ENCODE data around the gene IQSEC1. TPM values are rescaled to one million over a fixed set of nuclear protein-coding genes. Genes with fewer than 3 reads are reported as not detected.

The IQSEC1 gene
- total RNA-seq, 4 donors from 2014 or later: 24.0 to 43.0 (median 31.8) TPM

DNA sequence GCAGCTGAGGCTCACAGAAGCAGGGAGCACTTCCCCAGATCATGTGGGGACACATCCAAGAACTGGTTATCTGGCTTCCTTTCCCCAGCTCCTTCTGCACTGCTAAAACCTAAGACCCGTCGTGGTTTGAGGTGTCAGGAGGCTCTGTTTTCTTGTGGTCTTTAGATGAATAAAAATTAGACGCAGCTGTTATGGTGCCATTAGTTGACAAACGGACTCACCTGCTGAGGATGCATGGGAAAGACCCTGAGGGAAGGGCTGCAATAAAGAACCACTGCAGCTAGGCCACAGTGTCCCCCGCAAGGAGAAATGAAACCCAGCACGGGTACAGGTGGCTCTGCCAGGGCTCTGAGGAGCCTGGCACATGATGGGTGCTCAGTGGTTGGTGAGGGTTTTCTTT, 99.4 kb downstream of the IQSEC1 start:
- in situ Hi-C loops (cut with MboI; ENCODE audit: low pct_ligation_motif_present in 1 of 4, low pct_unique_long_range_greater_than_20kb in 1 of 4, low sequenced_read_pairs in 3 of 4): no loop called here
- Histone ChIP-seq H3K27me3 (no peaks in the 10 kb centered on the region), H3K36me3 (no peaks in the 10 kb centered on the region), H3K4me1 (no peaks in the 10 kb centered on the region), H3K4me3 (no peak overlapping the region), H3K27ac (no peak overlapping the region), H3K9me3 (no peaks in the 10 kb centered on the region)
- TF ChIP-seq EP300 (IDR thresholded peaks at IDR 0.05; ENCODE audit: low read depth): no peak
- no peak for TF ChIP-seq POLR2AphosphoS5 (IDR thresholded peaks at IDR 0.05)
- TF ChIP-seq POLR2A (IDR thresholded peaks at IDR 0.05): no peak
- TF ChIP-seq, protein P1, sequence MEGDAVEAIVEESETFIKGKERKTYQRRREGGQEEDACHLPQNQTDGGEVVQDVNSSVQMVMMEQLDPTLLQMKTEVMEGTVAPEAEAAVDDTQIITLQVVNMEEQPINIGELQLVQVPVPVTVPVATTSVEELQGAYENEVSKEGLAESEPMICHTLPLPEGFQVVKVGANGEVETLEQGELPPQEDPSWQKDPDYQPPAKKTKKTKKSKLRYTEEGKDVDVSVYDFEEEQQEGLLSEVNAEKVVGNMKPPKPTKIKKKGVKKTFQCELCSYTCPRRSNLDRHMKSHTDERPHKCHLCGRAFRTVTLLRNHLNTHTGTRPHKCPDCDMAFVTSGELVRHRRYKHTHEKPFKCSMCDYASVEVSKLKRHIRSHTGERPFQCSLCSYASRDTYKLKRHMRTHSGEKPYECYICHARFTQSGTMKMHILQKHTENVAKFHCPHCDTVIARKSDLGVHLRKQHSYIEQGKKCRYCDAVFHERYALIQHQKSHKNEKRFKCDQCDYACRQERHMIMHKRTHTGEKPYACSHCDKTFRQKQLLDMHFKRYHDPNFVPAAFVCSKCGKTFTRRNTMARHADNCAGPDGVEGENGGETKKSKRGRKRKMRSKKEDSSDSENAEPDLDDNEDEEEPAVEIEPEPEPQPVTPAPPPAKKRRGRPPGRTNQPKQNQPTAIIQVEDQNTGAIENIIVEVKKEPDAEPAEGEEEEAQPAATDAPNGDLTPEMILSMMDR (IDR thresholded peaks at IDR 0.05): no peak
- intact Hi-C loops (cut with DNase I; ENCODE audit: low total_unique reads): no loop called here
- no peak for DNase-seq
- WGBS, 2 donors (ENCODE audit: low coverage in 1 of 2): 75% methylated on average over 6 of the region's 6 CpGs; no CpG with 5 or more reads in 1 of the 2 donors

DNA sequence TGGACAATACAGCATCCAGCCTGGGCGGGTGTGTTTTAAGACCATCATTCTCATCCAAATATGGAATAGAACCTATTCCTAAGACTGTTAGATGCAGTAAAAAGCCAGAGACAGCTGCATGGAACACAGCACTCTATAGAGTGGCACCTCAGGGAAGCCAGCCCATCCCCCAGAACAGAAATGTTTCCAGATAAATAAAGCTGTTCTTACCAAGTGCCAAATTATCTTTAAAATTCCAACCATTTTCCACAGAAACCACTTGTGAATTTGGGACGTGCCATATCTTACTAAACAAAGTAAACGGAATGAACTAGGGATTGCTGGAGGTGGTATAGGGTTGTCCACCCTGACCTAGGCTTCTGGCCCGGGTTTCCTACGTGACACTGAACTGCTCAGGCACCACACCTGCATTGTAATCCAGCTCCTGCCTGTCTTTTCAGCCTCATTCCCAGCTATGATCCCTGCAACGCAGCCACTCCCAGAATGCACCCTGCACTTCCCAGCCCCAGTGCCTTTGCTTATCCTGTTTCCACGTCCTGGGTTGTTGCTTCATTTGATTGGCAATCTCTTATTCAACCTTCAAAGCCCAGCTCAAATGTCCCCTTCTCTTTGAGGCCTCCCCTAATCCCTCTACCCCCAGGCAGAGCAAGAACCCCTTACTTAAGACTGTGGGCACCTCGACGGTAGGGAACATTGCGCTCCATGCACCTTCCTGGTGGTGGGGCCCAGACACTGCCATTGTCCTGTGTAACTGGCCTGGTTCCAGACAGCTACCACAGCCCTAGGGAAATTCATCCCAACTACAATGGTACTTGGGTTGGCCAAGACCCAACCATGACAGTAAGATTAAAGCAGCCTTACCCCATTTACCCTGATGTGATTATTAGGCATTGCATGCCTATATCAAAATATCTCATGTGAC, 100.2 kb downstream of the IQSEC1 start:
- H3K36me3 ChIP-seq: no peaks in the 10 kb centered on the region
- H3K9me3 ChIP-seq: no peaks in the 10 kb centered on the region
- no peak overlapping the region for H3K27ac ChIP-seq
- no peaks in the 10 kb centered on the region for H3K27me3 ChIP-seq
- TF ChIP-seq, protein P1 (IDR thresholded peaks at IDR 0.05): no peak
- no peak for TF ChIP-seq EP300 (IDR thresholded peaks at IDR 0.05; ENCODE audit: low read depth)
- TF ChIP-seq POLR2AphosphoS5 (IDR thresholded peaks at IDR 0.05): no peak
- TF ChIP-seq POLR2A (IDR thresholded peaks at IDR 0.05): no peak
- peaks cover 4 to 6% (median 5%) of the 10 kb centered on the region in 4 donors for H3K4me1 ChIP-seq
- no peak overlapping the region for H3K4me3 ChIP-seq
- in situ Hi-C loops (cut with MboI; ENCODE audit: low pct_ligation_motif_present in 1 of 4, low pct_unique_long_range_greater_than_20kb in 1 of 4, low sequenced_read_pairs in 3 of 4): no loop called here
- intact Hi-C loops (cut with DNase I; ENCODE audit: low total_unique reads): no loop called here
- DNase-seq: no peak
- WGBS, 2 donors (ENCODE audit: low coverage in 1 of 2): 83 to 91% methylated on average over 8 to 10 of the region's 10 CpGs

DNA sequence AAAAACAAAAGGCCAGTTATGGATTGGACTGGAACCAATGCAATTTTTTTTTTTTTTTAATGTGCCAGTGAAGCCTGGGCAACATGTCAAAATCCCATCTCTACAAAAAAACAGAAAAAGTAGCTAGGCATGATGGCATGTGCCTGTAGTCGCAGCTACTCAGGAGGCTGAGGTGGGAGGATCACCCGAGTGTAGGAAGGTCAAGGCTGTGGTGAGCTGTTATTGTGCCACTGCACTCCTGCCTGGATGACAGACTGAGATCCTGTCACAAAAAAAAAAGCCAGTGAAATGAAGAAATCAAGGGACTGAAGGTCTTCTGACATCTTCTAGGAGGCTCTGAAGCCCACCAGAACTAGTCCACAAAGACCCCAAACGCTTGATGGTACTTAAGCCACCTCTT, 101.2 kb downstream of the IQSEC1 start:
- intact Hi-C loops (cut with DNase I; ENCODE audit: low total_unique reads): no loop called here
- TF ChIP-seq, protein P1 (IDR thresholded peaks at IDR 0.05): no peak
- no peak for TF ChIP-seq POLR2AphosphoS5 (IDR thresholded peaks at IDR 0.05)
- TF ChIP-seq EP300 (IDR thresholded peaks at IDR 0.05; ENCODE audit: low read depth): no peak
- TF ChIP-seq POLR2A (IDR thresholded peaks at IDR 0.05): no peak
- Histone ChIP-seq H3K9me3 (no peaks in the 10 kb centered on the region), H3K27ac (no peak overlapping the region), H3K27me3 (no peaks in the 10 kb centered on the region), H3K4me3 (no peak overlapping the region), H3K4me1 (peaks cover 6 to 10% (median 8%) of the 10 kb centered on the region in 4 donors), H3K36me3 (no peaks in the 10 kb centered on the region)
- whole genome bisulfite sequencing, 2 donors (ENCODE audit: low coverage in 1 of 2): 94 to 100% methylated on average over 3 of the region's 3 CpGs
- in situ Hi-C loops (cut with MboI; ENCODE audit: low pct_ligation_motif_present in 1 of 4, low pct_unique_long_range_greater_than_20kb in 1 of 4, low sequenced_read_pairs in 3 of 4): no loop called here
- DNase-seq: no peak

DNA sequence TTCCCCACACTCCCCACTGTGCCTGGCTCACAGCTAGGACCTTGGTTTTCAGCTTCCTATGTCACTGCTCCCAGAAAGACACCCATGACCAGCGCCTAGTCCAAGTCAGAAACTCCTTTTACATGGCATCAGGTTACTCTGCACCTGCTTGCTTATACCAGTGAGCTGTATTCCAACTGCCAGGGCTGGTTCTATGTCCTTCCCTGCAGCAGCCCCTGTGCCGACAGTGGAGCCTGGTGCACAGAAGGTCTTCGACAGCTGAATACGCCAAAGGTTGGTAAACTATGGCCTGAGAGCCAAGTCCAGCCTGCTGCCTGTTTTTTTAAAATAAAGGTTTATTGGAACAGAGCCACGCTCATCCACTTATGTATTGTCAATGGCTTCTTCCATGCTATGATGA, 102.5 kb downstream of the IQSEC1 start:
- H3K4me3 ChIP-seq: no peak overlapping the region
- H3K27me3 ChIP-seq: no peaks in the 10 kb centered on the region
- no peaks in the 10 kb centered on the region for H3K9me3 ChIP-seq
- in situ Hi-C loops (cut with MboI; ENCODE audit: low pct_ligation_motif_present in 1 of 4, low pct_unique_long_range_greater_than_20kb in 1 of 4, low sequenced_read_pairs in 3 of 4) (no loop called here), intact Hi-C loops (cut with DNase I; ENCODE audit: low total_unique reads) (no loop called here)
- TF ChIP-seq EP300 (IDR thresholded peaks at IDR 0.05; ENCODE audit: low read depth) (no peak), POLR2A (IDR thresholded peaks at IDR 0.05) (no peak), POLR2AphosphoS5 (IDR thresholded peaks at IDR 0.05) (no peak)
- TF ChIP-seq, protein P1 (IDR thresholded peaks at IDR 0.05): no peak
- DNase-seq: no peak
- 80 to 89% methylated on average over 1 to 5 of the region's 5 CpGs for WGBS, 2 donors (ENCODE audit: low coverage in 1 of 2)
- no peak overlapping the region for H3K27ac ChIP-seq
- H3K4me1 ChIP-seq: peaks cover 13 to 24% (median 19%) of the 10 kb centered on the region in 4 donors
- H3K36me3 ChIP-seq: no peaks in the 10 kb centered on the region

Measured in transverse colon (tissue), 4 donors.